BE2C (cell line): ENCODE measurements around the gene WBP2.
A peak's percentile ranks its signal among the peaks of the same experiment; 100 is the strongest.

Experiments used
- DNase-seq: peaks from one replicate; pipeline ENCODE4 v3.0.0-alpha.2; 2020
- H3K27me3 ChIP-seq: fragments of 250-450 bp; sonication (Bioruptor Pico); 2 replicates; pipeline ENCODE4 v1.5.1; 2020; ENCODE audit warnings: mild to moderate bottlenecking
- H3K36me3 ChIP-seq: fragments of 250-450 bp; sonication (Bioruptor Pico); 2 replicates; pipeline ENCODE4 v1.5.1; 2020; ENCODE audit warnings: mild to moderate bottlenecking
- H3K4me1 ChIP-seq: fragments of 250-450 bp; sonication (Bioruptor Pico); 2 replicates; pipeline ENCODE4 v1.5.1; 2020
- H3K4me3 ChIP-seq: 2 replicates; pipeline ENCODE4 v1.5.1; 2011; ENCODE audit warnings: low read depth, low read length
- H3K9me3 ChIP-seq: fragments of 250-450 bp; sonication (Bioruptor Pico); 2 replicates; pipeline ENCODE4 v1.5.1; 2020
- TF ChIP-seq, protein P1 (sequence below): IDR thresholded peaks from 2 replicates; pipeline ENCODE4 v1.5.1; 2012; ENCODE audit warnings: mild to moderate bottlenecking, low read depth, low read length

Gene WBP2

DNA sequence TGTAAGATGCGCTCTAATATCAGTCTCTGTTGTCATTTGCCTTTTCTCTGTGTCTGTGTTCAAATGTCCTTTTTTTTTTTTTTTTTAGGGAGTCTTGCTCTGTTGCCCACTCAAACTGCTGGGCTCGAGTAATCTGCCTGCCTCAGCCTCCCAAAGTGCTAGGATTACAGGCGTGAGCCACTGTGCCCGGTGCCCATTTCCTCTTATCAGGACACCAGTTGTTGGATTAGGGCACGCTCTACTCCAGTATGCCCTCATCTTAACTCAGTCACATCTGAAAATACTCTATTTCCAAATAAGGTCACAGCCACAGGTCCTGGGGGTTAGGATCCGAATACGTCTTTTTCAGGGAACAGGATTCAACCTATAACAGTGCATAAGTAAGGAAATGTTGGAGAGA is 25.1 kb upstream of the WBP2 start:
- H3K4me3 ChIP-seq = no peak overlapping the region
- no peak for DNase-seq
- H3K27me3 ChIP-seq = peaks cover 15% of the 10 kb centered on the region
- H3K9me3 ChIP-seq = no peaks in the 10 kb centered on the region
- H3K36me3 ChIP-seq = no peaks in the 10 kb centered on the region
- H3K4me1 ChIP-seq = peaks cover 9% of the 10 kb centered on the region
- TF ChIP-seq, protein P1, sequence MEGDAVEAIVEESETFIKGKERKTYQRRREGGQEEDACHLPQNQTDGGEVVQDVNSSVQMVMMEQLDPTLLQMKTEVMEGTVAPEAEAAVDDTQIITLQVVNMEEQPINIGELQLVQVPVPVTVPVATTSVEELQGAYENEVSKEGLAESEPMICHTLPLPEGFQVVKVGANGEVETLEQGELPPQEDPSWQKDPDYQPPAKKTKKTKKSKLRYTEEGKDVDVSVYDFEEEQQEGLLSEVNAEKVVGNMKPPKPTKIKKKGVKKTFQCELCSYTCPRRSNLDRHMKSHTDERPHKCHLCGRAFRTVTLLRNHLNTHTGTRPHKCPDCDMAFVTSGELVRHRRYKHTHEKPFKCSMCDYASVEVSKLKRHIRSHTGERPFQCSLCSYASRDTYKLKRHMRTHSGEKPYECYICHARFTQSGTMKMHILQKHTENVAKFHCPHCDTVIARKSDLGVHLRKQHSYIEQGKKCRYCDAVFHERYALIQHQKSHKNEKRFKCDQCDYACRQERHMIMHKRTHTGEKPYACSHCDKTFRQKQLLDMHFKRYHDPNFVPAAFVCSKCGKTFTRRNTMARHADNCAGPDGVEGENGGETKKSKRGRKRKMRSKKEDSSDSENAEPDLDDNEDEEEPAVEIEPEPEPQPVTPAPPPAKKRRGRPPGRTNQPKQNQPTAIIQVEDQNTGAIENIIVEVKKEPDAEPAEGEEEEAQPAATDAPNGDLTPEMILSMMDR = no peak

DNA sequence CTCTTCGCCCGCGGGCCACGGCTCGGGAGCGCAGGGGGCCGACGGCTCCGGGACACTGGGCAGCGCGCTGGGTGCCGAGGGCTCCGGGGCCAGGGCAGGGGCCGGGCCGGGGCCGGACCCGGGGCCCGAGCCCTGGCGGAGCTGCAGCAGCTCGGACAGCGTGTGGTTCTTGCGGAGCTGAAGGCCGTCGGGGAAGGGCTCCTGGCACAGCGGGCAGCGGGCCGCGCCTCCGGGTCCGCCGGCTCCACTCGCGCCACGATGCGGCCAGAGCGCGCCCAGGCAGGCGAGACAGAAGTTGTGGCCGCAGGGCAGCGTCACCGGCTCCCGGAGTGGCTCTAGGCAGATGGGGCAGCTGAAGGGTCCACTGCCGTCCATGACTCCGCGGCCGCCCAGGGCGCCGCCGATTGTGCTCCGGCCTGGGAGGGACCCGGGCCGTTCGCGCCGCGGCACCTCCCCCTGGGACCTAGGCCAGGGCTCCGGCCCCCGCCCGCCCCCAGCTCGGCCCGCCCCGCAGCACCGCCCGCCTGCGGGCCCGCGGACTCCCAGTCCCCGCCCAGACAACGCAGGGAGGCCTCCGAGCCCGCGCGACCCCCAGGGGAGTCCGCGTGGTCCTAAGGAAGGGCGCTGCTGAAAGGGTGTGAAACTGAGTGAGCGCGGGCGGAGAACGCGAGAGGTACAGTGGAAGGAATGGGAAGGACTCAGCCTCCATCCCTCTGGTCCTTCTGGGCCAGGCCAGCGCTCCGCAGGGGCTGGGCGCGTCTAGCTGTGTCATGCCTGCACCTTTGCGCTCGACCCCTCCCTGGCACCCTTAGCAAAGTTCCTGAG is 23.3 kb upstream of the WBP2 start, which contains the start of gene TRIM47:
TRIM47 (minus strand) TSS at position 408 of the 825 bp plus-strand sequence; CDS start at position 375, 33 bp downstream.
- Histone ChIP-seq H3K4me1 (peaks cover 9% of the 10 kb centered on the region), H3K9me3 (no peaks in the 10 kb centered on the region), H3K4me3 (peak within 1 kb of the TSS; percentile 72), H3K36me3 (no peaks in the 10 kb centered on the region), H3K27me3 (peaks cover 15% of the 10 kb centered on the region)
- DNase-seq = no peak
- TF ChIP-seq, protein P1 = no peak

DNA sequence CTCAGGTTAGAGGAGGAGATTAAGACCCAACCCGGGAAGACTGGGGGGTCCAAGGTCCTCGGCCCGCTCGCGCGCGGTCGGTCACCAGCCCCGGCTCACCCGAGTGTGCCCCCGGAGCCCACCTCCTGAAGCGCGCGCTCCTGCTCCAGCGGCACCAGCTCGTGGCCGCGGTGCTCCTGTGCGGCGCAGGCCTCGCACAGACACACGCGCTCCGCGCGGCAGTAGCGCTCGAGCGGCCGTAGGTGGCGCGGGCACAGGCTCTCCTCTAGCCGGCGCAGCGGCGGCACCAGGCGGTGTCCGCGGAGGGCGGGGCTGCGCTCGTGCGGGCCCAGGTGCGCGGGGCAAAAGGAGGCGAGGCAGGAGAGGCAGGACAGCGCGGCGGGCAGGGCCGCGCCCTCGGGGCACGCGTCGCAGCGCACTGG is 22.6 kb upstream of the WBP2 start:
- TF ChIP-seq, protein P1 = peak; percentile 33
- Histone ChIP-seq H3K36me3 (no peaks in the 10 kb centered on the region), H3K27me3 (peaks cover 15% of the 10 kb centered on the region), H3K4me3 (peak overlapping the region; percentile 72), H3K4me1 (peaks cover 9% of the 10 kb centered on the region), H3K9me3 (no peaks in the 10 kb centered on the region)
- peak; percentile 86 for DNase-seq

DNA sequence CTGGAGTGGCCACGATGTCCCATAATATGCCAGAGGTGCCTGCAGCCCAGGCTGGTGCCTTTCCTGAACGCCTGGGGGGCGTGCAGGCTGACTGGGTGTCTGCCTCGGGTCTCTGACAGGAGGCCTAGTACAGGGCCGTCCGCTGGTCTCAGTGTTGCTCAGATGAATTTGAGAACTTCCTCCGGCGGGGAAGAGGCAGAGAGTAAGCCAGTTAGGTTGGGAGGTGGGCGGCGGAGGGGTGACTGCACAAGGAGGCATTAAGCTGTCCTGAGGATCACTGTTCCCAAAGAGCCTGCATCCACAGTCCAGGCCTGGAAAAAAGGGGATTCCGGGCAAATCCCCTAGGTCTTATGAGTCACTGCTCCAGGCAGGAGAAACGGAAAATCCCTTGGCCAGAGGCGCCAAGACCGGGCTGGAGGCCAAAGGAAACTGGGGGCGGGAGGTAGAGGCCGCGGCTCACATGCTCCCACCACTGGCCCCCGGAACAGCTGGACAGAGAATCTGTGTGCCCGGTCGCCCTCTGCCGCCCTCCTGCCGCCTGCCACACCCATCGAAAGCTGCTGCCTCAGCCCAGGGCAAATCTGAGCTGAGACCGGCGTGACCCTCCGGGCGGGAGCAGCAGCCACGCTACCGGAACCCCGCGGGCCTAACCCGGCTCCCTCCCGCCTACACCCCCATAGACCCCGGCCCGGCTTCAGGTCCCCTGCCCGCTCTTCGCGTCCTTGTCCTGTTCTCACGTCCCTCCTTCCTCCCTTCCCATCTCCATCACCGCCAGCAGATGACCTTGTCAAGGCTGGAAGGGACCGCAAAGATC is 22.0 kb upstream of the WBP2 start:
- Histone ChIP-seq H3K36me3 (no peaks in the 10 kb centered on the region), H3K9me3 (no peaks in the 10 kb centered on the region), H3K27me3 (peaks cover 15% of the 10 kb centered on the region), H3K4me3 (peak overlapping the region; percentile 72), H3K4me1 (peaks cover 9% of the 10 kb centered on the region)
- peak; percentile 75 for DNase-seq
- TF ChIP-seq, protein P1 = no peak

DNA sequence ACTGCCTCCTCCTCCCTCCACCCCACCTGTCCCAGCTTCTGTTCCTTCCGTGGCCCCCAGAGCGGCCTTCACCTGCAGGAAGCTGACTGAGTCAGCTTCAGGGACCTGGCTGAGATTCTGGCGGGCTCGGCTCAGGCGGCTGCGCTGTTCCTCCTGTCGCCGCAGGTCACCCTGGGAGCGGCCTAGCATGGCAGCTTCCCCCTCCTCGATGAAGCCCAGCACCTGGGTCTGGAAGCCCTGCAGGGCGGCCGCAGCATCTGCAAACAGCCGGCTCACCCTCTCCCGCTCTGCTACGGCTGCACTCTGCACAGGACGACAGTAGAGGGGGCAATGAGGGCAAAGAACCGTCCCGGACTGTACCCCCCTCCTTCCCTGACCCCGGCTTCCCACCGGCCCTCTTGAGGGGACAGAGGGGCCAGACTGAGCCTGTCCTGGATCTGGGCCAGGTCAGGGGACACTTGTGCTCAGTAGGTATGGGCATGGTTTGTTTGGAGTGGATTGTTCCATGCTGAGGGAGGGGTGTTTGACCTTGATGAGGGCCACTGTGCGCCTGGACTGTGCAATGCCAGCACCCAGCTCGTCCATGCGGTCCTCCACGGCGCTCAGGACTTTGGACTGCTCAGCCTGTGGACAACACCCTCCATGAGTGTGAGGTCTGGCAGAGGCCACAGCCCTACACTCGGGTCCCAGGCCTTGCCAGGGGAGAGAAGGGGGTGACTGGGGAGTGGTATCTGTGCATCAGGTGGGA is 21.2 kb upstream of the WBP2 start:
- peak overlapping the region; percentile 72 for H3K4me3 ChIP-seq
- no peaks in the 10 kb centered on the region for H3K36me3 ChIP-seq
- H3K4me1 ChIP-seq = peaks cover 9% of the 10 kb centered on the region
- no peaks in the 10 kb centered on the region for H3K9me3 ChIP-seq
- TF ChIP-seq, protein P1 = peak; percentile 39; the same call in 1 of the 2 replicates
- peaks cover 15% of the 10 kb centered on the region for H3K27me3 ChIP-seq
- no peak for DNase-seq
